Measurements from ENCODE around the gene MTR.

MTR gene

GRCh38 chr1:236779312-236779711 lies 15.8 kb upstream of the MTR start:
- no peak for DNase-seq

GRCh38 chr1:236785477-236785876 lies 9.6 kb upstream of the MTR start:
- no peak for DNase-seq

- DNase-seq = no peak
These were observed 8.6 kb upstream of the MTR start for GRCh38 chr1:236786453-236786852.

GRCh38 chr1:236794585-236795034 lies 482 bp upstream of the MTR start:
- no peak for DNase-seq

DNA sequence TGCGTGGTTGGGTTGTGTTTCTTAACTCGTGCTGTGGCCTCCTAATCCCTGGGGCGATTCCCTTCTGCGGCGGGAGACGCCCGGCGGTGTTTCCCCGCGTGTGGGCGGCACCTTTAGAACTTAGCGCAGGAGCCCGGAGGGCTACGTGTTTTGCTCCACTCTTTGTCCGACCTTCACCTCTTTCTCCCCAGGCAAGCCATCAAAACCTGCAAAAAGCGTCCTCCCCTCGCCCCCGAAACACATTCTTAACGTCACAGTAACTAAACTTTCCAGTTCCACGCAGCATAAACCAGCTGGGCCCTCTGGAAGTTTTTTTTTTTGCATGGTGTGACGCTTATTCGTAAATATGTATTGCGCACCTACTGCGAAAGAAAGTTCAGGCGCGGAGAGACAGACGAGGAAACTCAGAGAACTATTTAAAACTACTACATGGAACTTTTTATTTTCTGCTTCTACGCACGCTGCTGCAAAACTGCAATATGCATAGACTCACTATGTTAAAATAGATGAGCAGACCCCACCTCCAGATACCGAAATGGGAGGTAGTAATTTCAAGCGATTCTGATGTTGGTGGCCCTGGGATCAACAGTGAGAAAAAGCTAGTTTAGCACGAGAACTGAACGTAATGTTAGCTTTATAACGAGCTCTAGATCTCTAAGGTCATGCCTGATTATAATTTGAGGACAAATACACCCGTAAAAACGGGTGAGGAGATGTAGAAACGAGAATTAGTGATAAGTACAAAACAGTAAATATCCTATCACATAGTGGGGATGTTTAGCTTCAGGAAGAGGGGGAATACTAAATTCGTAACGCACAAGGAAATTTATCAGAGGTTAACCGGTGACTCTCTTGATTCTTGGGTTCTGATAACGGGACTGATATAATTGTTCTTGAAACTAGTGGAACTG lies 920 bp downstream of the MTR start:
- DNase-seq = no peak

DNA sequence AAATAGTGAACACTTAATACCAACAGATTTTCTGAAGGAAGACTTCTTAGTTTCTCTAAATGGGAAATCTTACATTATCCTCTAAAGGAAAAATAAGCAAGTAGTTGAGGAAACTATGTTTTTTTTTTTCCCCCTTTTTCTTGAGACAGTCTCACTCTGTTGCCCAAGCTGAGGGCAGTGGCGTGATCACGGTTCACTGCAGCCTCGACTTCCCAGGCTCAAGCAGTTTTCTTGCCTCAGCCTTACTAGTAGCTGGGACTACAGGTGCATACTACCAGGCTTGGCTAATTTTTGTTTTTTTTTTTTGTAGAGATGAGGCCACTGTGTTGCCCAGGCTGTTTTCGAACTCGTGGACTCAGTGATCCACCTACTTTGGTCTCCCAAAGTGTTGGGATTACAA lies 3.9 kb downstream of the MTR start:
- DNase-seq = no peak

GRCh38 chr1:236800002-236800620 lies 5.0 kb downstream of the MTR start:
- DNase-seq = no peak

- no peak for DNase-seq
These were observed 5.5 kb downstream of the MTR start for GRCh38 chr1:236800623-236801022.

- DNase-seq = no peak
These were observed 7.2 kb downstream of the MTR start for GRCh38 chr1:236802264-236802663.

DNA sequence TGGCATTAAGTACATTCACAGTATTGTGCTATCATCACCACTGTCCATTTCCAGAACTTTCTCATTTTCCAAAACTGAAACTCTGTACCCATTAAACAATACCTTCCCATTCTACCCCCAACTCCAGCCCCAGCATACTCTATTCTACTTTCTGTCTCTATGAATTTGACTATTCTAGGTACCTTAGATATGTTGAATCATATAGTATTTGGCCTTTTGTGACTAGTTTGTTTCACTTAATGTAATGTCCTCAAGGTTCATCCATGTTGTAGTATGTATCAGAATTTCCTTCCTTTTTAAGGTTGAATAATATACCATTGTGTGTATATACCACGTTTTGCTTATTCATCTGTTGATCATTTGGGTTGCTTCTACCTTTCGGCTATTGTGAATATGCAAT lies 11.5 kb downstream of the MTR start:
- DNase-seq = no peak

GRCh38 chr1:236808005-236808404 lies 12.9 kb downstream of the MTR start:
- no peak for DNase-seq

DNA sequence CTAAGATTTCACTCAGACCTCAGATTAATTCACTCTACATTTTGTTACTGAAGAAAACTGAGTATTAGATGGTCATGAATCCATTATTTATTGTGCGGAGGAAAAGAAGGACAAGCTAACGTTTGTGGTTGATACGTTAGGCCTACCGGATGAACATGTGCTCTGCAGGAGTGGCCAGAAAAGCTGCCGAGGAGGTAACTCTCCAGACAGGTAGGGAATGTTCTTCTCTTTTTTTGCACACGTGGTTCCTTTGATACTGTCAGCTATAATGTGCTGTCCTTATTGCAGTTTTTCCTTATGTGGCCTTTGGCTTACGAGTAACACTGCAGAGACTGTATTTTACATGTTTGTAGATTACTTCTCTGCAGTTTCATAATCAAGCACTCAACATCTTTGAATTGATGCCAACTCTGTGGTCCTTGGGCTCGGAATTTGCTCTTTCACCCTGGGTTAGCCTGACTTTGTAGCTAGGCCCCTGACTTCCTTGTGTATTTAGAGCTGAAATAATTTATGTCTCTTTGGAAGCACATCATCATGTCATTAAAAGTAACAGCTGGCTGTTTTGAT lies 13.6 kb downstream of the MTR start:
- no peak for DNase-seq

DNA sequence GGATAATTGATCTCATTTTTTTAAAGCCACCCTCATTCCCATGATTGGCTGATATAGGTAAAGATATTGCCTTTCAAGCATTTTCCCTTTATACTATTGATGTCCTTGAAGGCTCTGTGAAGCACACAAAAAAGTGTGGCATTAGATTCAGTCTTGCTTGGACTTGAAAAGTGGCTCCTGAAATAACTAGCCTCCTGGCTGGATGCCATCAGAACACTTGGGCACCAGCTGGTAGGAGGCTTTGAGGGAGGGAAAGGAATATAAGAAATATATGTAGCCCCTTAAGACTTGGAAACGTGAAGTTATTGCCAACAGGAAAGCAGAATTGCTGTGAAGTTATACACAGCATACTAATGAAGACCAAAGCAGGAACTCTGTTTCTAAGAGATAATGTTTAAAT lies 14.1 kb downstream of the MTR start:
- DNase-seq = no peak

DNA sequence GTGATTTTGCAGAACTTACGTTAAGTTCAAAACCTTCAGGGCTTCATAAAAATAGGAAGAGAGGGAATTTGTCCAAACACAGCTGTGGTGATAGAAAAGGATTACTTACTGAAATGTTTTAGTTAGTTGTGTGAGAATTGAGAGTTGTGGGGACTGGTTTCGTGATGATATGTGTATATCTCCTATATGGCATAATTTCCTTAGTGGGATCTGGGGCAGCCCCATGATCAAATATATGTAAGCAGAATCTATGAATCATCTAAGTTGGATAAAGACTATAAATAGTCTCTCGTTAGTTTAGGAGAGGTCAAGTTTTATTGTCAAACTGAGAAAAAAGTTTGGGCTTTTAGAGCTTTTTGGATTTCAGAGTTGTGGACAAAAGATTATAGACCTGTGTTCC lies 14.9 kb downstream of the MTR start:
- no peak for DNase-seq

- no peak for DNase-seq
These were observed 17.4 kb downstream of the MTR start for GRCh38 chr1:236812334-236813030.

DNA sequence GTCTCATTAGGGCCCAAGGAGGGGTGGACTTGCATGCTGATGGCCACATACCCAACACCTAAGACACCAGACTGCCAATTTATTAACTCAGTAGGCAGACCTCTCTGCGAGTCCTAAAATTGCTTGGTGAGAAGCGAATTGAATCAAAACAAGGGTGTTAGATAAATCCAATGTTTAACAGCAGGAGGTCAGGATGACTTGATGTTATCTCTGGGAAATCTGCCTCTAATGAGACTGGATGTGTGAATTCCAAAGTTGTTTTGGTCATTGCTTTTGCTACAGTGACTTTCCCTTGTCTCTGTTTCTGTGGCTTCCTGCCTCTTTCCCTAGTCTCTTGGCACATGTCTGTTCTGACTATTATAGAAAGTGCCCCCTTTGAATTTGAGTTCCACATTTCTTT lies 20.8 kb downstream of the MTR start:
- DNase-seq = no peak

GRCh38 chr1:236819856-236820255 lies 24.8 kb downstream of the MTR start:
- no peak for DNase-seq

DNA sequence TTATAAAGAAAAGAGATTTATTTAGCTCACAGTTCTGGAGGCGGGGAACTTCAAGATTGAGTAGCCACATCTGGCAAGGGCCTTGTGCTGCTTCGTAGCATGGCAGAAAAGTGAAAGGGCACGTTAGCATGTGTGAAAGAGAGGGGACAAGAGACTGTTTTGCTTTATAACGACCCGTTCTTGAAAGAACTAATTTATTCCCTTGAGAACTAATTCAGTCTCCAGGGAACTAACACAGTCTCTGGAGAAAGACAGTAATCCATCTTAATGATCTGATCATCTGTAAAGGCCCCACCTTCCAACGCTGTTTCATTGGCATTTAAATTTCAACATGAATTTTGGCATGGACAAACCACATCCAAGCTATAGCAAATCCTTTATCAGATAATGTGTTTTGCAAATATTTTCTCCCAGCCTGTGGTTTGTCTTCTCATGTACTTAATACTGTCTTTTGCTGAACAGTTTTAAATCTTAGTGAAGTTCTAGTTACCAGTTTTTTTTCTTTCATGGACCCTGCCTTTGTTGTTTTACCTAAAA lies 26.1 kb downstream of the MTR start:
- DNase-seq = no peak

- DNase-seq = no peak
These were observed 28.5 kb downstream of the MTR start for GRCh38 chr1:236823559-236823958.

DNA sequence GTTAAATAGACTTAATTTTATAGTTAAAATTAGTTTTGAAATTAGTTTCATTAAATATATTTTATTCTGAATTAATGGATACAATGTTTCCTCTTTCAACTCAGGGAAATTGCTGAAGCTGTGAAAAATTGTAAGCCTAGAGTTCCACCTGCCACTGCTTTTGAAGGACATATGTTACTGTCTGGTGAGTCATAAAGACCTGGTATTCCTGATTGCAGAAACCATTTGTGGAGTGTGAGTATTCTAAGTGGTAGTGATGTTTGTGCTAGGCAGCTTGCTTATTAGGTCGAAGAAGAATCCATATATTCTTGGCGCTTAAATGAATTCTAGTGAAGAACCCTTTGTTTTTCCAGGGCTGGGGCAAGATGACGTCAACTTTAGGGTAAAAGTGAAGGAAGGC lies 34.0 kb downstream of the MTR start:
- no peak for DNase-seq

GRCh38 chr1:236830116-236830515 lies 35.0 kb downstream of the MTR start:
- no peak for DNase-seq

GRCh38 chr1:236830560-236830959 lies 35.5 kb downstream of the MTR start:
- no peak for DNase-seq

GRCh38 chr1:236833575-236833974 lies 38.5 kb downstream of the MTR start:
- DNase-seq = no peak

Data from hippocampal formation (tissue), 2 donors.